LNCAP (cell line): Measurements from ENCODE around the gene WNK2.

ENCODE experiments used
- TF ChIP-seq, protein P1 (sequence below): fragments of 450-650 bp; IDR thresholded peaks from 2 replicates; pipeline ENCODE4 v1.5.1; 2017; ENCODE audit warnings: mild to moderate bottlenecking

Gene WNK2

DNA sequence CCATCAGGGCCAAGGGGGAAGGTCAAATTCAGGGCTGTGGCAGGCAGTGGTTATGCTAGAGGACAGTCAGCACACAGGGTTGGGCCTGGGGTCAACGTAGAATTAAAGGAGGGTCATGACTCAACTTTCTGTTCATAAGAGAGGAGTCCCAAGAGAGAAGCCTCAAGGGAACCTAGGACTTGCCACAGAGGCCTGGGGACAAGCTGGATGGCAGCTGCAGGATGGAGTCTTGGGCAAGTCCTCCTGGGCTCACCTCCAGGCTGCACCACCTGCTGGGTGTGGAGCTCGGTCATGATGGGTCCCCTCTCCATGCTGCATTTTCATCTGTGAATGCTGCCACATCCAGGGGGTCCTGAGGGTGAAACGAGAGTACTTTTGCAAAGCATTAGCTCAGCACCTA lies 9.0 kb upstream of the WNK2 start:
- TF ChIP-seq, protein P1, sequence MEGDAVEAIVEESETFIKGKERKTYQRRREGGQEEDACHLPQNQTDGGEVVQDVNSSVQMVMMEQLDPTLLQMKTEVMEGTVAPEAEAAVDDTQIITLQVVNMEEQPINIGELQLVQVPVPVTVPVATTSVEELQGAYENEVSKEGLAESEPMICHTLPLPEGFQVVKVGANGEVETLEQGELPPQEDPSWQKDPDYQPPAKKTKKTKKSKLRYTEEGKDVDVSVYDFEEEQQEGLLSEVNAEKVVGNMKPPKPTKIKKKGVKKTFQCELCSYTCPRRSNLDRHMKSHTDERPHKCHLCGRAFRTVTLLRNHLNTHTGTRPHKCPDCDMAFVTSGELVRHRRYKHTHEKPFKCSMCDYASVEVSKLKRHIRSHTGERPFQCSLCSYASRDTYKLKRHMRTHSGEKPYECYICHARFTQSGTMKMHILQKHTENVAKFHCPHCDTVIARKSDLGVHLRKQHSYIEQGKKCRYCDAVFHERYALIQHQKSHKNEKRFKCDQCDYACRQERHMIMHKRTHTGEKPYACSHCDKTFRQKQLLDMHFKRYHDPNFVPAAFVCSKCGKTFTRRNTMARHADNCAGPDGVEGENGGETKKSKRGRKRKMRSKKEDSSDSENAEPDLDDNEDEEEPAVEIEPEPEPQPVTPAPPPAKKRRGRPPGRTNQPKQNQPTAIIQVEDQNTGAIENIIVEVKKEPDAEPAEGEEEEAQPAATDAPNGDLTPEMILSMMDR = no peak

DNA sequence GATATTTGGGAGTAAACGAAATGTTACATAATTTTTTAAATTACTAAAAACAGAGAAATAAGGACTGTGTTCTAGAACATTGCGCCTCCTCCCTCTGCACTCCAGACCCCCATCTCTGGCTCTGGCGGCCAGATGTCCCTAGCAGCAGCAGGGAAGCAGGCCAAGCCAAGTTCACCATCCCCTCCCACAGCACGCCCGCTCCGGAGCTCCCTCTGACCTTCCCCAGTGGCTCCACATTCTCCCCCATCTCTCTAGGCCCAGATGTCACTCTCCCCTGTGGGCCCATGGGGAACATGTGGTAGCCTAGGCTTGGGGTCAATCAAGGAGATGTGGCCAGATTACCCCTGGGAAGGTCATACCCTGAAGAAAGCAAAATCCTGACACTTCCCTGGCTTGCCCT lies 6.3 kb upstream of the WNK2 start:
- TF ChIP-seq, protein P1 = no peak

GRCh38 chr9:93178851-93179786 lies 4.8 kb upstream of the WNK2 start:
- TF ChIP-seq, protein P1 = no peak

GRCh38 chr9:93180938-93181337 lies 3.0 kb upstream of the WNK2 start:
- TF ChIP-seq, protein P1 = no peak

DNA sequence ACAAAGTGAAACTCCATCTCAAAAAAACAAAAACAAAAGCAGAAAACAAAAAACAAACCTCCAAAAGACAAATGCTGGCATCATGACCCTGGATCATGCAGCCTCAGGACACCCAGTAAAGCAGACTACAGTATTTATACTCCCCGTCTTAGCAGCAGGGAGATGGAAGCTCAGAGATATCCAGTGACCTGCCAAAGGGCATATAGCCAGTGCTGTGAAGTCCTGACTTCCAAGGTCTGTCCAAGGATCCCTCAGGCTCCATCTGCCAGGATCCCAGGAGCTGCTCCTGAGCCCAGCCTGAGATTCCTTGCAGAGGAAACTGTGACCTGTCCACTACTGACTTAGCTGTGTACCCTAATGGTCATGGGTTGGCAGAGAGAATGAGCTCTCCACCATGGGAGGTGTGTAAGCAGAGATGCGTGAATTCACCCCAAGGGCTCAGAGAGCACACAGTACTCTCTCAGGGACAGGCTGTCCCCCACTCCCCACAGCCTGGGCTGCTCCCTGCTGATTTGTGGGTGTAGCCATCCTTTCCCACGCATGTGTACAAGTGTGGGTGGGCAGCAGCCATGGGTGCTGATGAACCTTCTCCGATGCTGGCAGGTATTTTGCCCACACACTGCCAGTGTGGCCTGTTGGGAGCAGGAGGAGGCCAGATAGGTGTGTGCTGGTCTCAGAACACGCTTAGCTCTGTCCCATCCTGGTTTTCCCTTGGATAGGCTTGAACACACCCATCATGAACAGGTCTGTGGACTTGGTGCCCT lies 2.1 kb upstream of the WNK2 start:
- TF ChIP-seq, protein P1 = no peak

GRCh38 chr9:93182572-93182971 lies 1.4 kb upstream of the WNK2 start:
- TF ChIP-seq, protein P1 = no peak

DNA sequence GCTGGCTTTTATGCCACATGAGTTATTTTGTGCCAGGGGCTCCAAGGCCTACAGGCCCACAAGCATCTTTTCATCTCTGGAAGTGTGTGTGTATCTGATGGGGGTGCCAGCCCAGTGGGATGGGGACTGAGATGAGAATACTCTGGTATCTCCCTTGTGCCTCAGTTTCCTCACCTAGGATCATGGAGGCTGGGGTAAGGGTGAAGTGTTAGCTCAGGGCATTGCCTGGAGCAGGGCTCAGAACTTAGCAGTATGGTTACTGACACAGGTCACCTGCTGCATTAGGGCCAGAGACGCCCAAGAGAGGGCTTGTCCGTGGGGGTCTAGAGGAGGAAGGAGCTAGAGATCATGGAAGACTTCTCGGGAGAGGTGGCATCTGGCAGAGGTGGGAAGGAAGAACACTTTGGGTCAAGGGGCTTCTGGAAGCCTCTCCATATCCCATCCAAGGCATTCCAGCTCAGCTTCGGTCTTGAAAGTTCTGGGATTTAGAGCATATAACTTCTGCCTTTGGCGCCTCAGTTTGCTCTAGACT lies 742 bp upstream of the WNK2 start:
- TF ChIP-seq, protein P1 = no peak
